Neural cell (in vitro differentiated cells): ENCODE results near the gene L1CAM. TPM values are rescaled to one million over a fixed set of nuclear protein-coding genes. Genes with fewer than 3 reads are reported as not detected.

Experiments
- H2AFZ ChIP-seq: fragments of 200-600, 300-800 bp; sonication (generic), shearing (Covaris generic); 2 replicates; pipeline ENCODE4 v1.6.0; 2014; ENCODE audit warnings: low read depth, mild to moderate bottlenecking, antibody characterized with exemption, low read length, moderate library complexity
- H3F3A ChIP-seq: fragments of 200-600 bp; shearing (Covaris generic); 2 replicates; pipeline ENCODE4 v1.6.1; 2016; ENCODE audit warnings: mild to moderate bottlenecking, moderate library complexity, mixed read lengths, antibody characterized with exemption, low read length; ENCODE audit not compliant: insufficient read depth, poor library complexity, severe bottlenecking
- H3K27ac ChIP-seq: fragments of 200-600, 300-800 bp; sonication (generic), shearing (Covaris generic); 2 replicates; pipeline ENCODE4 v1.5.1; 2014; ENCODE audit warnings: mild to moderate bottlenecking, low read length, moderate library complexity
- H3K27me3 ChIP-seq: fragments of 300-800, 200-600 bp; sonication (generic), shearing (Covaris generic); 2 replicates; pipeline ENCODE4 v1.6.0; 2014; ENCODE audit warnings: mild to moderate bottlenecking, low read depth, low read length, moderate library complexity; ENCODE audit not compliant: insufficient read depth
- H3K36me3 ChIP-seq: fragments of 300-800, 200-600 bp; sonication (generic), shearing (Covaris generic); 2 replicates; pipeline ENCODE4 v1.5.1; 2014; ENCODE audit warnings: mild to moderate bottlenecking, antibody characterized with exemption, low read length, moderate library complexity; ENCODE audit not compliant: insufficient read depth
- H3K4me2 ChIP-seq: fragments of 300-800, 200-600 bp; sonication (generic), shearing (Covaris generic); 2 replicates; pipeline ENCODE4 v1.6.0; 2014; ENCODE audit warnings: mild to moderate bottlenecking, low read length
- H3K4me3 ChIP-seq: fragments of 300-800, 200-600 bp; sonication (generic), shearing (Covaris generic); 2 replicates; pipeline ENCODE4 v1.5.1; 2014; ENCODE audit warnings: mild to moderate bottlenecking, low read length, moderate library complexity
- H3K79me2 ChIP-seq: fragments of 200-600 bp; shearing (Covaris generic); replicated peaks from 2 replicates; pipeline ENCODE4 v1.6.0; 2014; ENCODE audit warnings: mild to moderate bottlenecking, low read length, moderate library complexity; ENCODE audit not compliant: insufficient read depth
- H3K9ac ChIP-seq: fragments of 300-800, 200-600 bp; sonication (generic), shearing (Covaris generic); 2 replicates; pipeline ENCODE4 v1.6.1; 2016; ENCODE audit warnings: mild to moderate bottlenecking, low read length, mixed read lengths
- H3K9me2 ChIP-seq: fragments of 200-600 bp; shearing (Covaris generic); 2 replicates; pipeline ENCODE4 v1.6.1; 2016; ENCODE audit warnings: mild to moderate bottlenecking, low read length, mixed read lengths; ENCODE audit not compliant: insufficient read depth
- H3K9me3 ChIP-seq: fragments of 200-600, 300-800 bp; sonication (generic), shearing (Covaris generic); 2 replicates; pipeline ENCODE4 v1.6.1; 2016; ENCODE audit warnings: mild to moderate bottlenecking, mixed run types, low read length, moderate library complexity, mixed read lengths
- H4K20me1 ChIP-seq: fragments of 200-600 bp; shearing (Covaris generic); 2 replicates; pipeline ENCODE4 v1.6.1; 2016; ENCODE audit warnings: mild to moderate bottlenecking, mixed run types; ENCODE audit not compliant: insufficient read depth
- CTCF ChIP-seq: fragments of 450-650 bp; IDR thresholded peaks from 2 replicates; pipeline ENCODE4 v1.5.1; 2014; ENCODE audit warnings: antibody characterized with exemption, mild to moderate bottlenecking, moderate library complexity; ENCODE audit not compliant: poor library complexity, severe bottlenecking
- EP300 ChIP-seq: fragments of 450-650 bp; conservative IDR thresholded peaks from 2 replicates; pipeline ENCODE4 v1.6.1; 2014; ENCODE audit warnings: antibody characterized with exemption, mild to moderate bottlenecking, moderate library complexity; ENCODE audit not compliant: poor library complexity, severe bottlenecking
- POLR2AphosphoS5 ChIP-seq: IDR thresholded peaks from 2 replicates; pipeline ENCODE4 v1.6.1; 2012
- REST ChIP-seq: IDR thresholded peaks from 2 replicates; pipeline ENCODE4 v1.6.1; 2012; ENCODE audit warnings: borderline replicate concordance
- SMC3 ChIP-seq: fragments of 450-650 bp; conservative IDR thresholded peaks from 2 replicates; pipeline ENCODE4 v1.6.1; 2014; ENCODE audit warnings: antibody characterized with exemption, mild to moderate bottlenecking, moderate library complexity; ENCODE audit not compliant: poor library complexity
- polyA plus RNA-seq: library from polyadenylated mRNA; depleted of rRNA; stranded (reverse); fragments of >200 nt; gene quantifications from 2 replicates; pipeline ENCODE4 v1.2.3, GENCODE V29; 2014

The L1CAM gene
- polyA plus RNA-seq, 1 donor from 2014 or later = 88.0 TPM

DNA sequence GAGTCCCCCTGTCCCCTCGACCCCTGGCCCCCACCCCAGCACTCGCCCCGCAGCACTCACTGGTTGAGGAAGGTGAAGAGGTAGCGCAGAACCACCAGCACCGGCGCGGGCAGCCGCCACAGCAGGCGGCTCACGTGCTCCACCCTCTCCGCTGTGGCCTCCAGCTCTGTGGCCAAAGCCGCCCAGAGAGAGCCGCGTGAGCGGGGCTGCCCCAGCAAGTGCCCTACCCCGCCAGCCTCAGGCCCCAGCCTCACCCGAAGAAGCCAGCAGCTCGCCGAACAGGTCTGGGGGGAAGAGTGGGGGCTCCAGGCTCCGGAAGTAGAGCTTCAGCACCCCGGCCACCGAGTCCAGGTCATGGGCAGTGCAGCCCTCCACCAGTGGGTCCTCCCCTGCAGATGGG is 24.5 kb upstream of the L1CAM start:
- Histone ChIP-seq H3K4me2 (no peak overlapping the region), H3K9me3 (no peaks in the 10 kb centered on the region), H3K27me3 (no peaks in the 10 kb centered on the region), H2AFZ (no peak overlapping the region), H3K79me2 (no peaks in the 10 kb centered on the region), H3F3A (no peaks in the 10 kb centered on the region), H3K4me3 (no peak overlapping the region), H4K20me1 (no peaks in the 10 kb centered on the region), H3K9ac (no peak overlapping the region), H3K36me3 (no peaks in the 10 kb centered on the region), H3K27ac (no peak overlapping the region), H3K9me2 (no peaks in the 10 kb centered on the region)
- no peak for TF ChIP-seq POLR2AphosphoS5
- TF ChIP-seq CTCF = no peak

DNA sequence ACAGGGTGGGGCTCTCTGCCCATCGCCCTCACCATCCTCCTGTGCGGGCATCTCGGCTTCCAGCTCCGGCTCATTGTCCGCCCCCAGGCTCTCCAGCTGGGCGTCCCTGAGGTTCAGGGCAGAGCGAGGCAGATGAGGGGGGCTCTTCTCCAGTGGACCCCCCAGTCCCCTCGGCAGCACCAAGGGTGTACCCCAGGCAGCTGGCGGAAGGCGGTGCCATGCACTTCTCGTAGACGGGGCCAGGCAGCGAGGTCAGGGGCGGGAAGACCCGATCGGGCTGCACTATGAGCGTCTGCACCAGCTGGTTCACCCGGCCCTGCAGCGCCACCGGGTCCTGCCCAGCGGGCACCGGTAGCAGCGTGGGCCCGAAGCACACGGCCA is 24.0 kb upstream of the L1CAM start:
- Histone ChIP-seq H3K9me2 (no peaks in the 10 kb centered on the region), H3K79me2 (no peaks in the 10 kb centered on the region), H3K27ac (no peak overlapping the region), H3K27me3 (no peaks in the 10 kb centered on the region), H3K9me3 (no peaks in the 10 kb centered on the region), H3K4me2 (no peak overlapping the region), H4K20me1 (no peaks in the 10 kb centered on the region), H3K36me3 (no peaks in the 10 kb centered on the region), H3K4me3 (no peak overlapping the region), H3F3A (no peaks in the 10 kb centered on the region), H3K9ac (no peak overlapping the region), H2AFZ (no peak overlapping the region)
- TF ChIP-seq REST (no peak), EP300 (no peak), SMC3 (no peak), CTCF (no peak)
